ENCODE data around the gene DIDO1.
A peak's percentile ranks its signal among the peaks of the same experiment; 100 is the strongest.

DIDO1 gene

DNA sequence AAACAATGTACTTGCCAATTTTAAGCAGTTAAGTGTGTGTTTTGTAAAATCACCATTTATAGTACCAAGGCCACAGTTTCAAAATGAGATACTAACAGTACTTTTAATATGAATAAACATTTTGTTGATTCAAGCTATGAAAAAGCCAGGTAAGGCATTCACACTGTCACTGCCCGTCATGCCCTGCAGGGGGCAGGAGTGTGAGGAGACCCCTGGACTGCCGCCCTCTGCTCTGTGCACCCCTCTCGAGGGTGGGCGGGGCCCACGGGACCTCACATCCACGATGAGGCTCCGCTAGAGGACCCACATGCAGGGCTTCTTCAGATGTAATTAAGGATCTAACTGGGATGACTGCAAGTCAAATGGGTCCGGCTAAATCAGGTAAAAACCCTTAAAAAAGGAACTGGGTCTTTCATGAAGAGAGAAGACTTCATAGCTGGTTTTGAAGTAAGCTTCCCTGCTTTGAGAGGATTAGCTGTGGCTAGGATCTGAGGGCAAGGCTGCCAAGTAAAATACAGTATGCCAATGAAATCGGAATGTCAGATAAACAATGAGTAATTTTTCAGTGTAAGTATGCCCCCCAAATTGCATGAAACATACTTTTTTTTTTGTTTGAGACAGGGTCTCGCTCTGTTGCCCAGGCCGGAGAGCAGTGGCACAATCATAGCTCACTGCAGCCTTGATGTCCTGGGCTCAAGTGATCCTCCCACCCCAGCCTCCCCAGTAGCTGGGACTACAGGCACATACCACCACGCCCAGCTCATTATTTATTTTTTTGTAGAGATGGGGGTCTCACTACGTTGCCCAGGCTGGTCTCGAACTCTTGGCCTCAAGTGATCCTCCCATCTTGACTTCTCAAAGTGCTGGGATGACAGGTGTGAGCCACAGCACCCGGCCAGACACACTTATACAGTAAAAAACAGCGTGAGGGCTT, 18.7 kb downstream of the DIDO1 start:
- no peak for DNase-seq

DNA sequence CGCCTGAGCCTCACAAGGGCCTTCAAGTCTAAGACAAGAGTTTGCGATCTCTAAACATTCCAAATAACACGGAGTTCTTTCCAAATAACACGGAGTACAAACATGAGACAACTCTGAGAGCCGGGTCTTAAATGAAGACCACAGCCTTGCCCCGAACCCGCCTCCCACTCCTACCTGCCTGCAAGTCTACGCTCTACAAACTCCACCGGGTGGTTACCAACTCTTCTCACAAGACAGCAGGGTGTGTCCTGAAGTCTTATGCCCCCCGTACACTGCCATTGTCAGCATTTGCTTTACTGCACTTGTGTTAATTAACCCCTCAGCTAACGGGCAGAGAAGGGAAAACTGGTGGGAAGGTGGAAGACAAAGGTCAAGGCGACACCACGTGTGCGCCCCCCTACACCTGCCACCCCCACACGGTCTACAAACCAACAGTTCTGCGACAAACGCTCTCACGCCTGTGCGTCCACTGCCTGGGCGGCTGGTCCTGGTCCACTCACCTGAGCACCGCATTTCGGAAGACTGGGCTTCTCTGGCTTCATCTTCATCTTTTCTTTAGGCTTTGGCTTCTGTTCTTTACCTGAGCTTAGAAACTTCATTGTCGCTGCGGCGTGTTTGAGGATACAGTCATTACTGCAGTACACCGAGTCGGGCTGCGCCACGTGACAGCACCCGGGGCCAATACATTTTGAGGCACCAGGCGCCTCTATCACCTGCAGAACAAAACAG, 19.5 kb downstream of the DIDO1 start:
- DNase-seq: no peak

DNA sequence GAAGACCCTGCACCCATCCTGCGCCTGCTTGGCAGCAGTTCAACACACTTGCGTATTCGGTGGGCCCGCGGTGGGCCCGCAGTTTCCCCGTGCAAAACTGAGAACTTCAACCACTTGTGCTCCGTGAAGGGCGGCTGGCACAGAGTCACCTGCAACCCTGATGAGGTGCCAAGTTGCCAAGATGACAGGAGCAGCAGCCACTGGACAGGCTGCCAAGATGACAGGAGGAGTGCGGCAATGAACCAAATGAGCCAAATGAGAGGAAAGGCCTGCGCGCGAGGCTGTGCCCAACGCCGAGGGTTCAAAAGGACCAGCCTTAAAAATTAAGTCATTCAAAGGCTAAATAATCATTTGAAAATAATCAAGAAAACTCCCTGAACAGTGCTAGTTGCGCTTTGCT, 20.1 kb downstream of the DIDO1 start:
- DNase-seq: no peak

DNA sequence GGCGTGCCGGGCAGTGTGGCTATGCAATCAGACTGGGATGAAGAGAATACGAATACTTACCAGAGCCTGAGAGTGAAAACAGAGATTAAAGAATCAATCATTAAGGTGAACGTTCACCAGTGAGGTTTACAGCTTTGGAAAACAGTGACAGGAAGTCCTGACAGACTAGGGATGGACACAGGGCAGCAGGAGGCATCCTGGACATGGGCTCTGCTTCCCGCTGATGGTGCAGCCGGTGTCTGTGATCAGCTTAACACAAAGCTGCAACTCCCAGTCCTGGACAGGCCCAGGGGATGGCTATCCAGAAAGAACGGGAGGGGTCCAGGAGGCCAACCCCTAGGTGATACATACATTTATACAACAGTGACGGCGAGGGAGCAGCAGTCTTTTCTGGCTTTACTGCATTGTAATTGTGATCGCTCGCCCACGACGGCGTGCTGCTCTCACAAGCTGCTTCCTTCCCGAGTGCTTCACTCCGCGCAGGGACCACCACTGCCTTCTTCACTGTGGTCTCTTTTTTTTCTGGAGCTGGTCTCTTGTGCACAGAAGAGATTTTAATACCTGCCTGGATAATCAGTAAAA, 20.7 kb downstream of the DIDO1 start:
- no peak for DNase-seq

DNA sequence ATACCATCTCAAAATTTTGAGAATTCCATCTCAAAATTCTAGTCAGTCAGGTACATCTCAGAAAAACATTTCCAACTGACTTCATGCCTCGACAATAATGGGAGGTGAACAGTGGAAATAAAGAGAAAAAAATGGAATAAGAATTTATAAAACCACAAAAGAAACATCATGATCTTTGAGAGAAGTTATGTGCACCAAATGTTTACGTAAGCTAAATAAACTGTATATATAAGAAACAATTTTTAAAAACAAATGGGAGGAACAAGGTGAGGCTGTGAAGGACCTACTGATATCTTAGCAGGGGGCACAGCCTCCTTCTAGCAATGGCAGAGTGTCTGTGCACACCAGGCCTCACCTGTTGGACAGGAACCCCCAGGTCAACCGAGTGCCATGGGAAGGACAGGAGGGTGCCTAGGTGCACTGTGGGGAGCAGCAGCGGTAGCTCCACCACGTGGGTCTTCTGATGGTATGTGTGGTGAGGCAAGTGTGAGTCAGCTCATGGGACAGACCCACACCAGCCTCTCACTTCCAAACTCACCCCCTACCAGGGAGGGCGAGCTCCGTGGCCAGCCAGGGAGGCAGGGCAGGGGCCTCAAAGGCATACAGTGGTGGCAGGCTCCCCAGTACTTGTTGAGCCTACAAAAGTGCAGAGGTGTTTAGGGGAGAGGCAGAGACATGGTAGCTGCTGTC, 23.2 kb downstream of the DIDO1 start:
- DNase-seq: no peak

DNA sequence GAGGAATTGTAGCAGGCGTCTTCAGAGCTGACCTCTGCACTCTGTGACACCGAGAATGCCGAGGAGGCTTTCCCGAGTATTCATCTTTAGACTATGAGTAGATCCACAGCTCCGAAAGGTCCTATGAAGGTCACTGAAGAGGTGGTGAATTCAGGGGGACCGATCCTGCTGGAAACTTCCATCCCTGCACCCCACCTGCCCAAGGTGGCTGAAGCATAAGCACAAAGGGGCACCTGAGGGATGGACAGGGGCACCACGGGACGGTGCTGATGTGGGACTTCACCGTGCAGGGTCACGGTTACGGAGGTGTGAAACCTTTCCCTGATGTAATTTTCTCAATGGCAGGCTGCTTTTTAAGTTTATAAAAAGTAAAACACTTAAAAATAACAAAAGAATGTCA, 24.4 kb downstream of the DIDO1 start:
- DNase-seq: no peak

DNA sequence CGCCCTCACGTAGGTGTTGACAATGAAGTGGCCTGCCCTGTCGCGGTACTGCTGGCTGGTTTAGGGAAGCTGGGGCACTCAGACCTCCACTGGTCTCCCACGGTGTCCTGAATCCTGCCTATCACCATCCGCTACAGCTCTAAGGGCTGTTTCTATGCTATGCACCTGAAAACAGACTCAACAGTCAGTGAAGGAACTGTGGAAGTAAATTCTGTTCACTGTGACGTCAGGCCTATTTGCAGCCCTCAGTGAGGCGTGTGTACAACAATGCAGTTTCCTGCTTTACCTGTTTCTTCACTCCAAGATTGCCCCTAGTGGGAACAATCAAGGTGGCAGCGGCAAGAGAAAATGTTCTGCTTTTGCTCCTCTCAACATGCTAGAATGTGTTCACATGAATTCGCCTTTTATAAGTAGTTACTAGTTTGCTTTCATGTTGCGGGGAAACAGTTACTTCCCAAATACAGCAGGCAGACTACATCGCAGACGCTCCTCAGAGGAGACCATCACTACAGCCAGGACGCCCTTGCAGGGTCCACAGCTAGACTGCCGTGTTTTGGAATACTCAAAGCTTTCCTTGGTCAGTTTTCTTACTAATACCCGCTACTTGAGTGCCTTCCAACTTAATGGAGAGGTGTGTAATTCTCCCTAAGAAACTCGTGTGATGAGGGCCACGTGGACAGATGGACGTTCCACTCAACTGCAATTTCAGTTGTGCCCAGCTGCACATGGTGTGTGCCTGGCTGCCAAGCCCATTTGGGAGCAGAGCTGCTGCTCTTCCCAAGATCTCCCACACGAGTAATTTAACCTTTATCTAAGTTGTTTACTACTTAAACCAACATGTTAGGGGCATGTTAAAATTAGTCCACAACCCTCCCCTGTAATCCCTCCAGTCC, 25.4 kb downstream of the DIDO1 start:
- no peak for DNase-seq

DNA sequence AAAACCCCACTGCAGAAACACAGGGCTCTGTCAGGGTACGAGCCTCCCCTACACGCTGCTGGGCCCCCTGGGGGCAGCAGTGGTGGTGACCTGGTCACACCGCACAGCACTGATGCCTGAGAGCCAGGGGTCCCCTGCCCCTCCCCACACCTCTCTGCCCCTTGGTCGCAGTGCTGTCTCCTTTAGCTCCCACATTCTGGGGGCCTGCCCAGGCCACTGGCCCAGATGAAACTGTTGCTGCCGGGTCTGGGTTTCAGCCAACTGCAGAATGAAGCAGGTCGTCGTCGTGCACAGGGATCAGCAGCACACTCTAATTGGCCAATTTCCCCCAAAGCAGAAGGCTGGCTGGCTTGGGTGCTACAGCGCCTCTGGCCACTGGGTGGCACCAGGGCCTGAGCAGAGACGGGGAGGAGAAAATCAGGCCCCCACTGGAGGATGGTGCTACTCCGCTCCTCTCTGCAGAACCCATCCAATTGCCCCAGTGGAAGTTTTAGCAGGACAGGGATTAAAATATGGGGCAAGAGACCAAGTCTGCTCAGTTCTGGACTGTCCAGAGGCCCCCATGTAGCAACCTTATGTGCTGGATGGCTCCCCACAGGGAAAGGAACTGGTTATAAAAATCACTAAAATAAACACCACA, 26.1 kb downstream of the DIDO1 start:
- DNase-seq: peak; percentile 40

DNA sequence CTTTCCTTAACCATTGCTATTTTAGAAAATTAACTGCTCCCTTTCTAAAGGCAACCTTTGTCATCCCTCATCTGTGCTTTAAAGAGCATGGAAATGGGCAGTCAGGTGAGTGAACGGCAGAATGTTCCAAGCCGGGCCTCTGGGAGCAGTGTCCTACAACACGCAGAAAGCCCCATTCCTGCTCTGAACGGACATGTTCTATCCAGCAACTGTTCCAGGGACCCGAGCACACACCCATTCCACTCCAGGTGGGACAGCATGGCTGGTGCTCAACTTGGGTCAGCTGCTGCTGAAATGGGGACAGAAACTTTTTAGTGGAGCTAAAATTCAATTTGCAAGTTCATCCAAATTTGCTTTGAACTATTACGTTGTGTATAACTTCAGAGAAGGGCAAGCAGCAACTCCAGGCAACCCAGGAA, 26.7 kb downstream of the DIDO1 start:
- DNase-seq: no peak

DNA sequence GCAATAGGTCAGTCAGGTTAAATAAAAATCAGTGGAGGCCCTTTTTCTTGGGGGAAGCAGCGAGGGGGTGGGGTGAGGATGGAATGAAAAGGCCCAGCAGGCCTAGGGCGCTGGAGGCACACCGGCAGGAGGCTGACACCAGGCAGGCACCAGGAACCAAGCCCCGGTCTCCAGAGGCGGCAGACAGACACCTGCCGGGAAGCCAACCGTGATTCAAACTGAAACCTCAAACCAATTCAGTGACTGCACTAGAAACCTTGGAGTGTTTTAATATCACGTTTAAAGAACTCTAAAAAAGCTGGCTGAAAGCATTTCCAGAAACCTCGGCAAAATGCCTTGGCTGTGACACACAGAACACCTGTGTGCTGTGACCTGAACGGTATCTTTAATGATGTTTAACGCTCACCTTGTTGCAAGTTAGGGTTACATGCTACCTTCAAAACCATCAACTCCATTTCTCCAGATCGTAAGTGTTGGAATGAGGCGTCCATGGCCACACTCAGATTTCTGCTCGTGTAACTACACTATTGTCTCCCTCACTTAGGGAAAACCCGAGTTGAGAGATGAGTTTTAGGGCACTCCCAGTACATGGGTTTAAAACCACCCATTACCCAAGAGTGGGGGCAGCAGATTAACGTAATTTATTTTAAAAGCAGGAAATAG, 27.2 kb downstream of the DIDO1 start:
- no peak for DNase-seq

DNA sequence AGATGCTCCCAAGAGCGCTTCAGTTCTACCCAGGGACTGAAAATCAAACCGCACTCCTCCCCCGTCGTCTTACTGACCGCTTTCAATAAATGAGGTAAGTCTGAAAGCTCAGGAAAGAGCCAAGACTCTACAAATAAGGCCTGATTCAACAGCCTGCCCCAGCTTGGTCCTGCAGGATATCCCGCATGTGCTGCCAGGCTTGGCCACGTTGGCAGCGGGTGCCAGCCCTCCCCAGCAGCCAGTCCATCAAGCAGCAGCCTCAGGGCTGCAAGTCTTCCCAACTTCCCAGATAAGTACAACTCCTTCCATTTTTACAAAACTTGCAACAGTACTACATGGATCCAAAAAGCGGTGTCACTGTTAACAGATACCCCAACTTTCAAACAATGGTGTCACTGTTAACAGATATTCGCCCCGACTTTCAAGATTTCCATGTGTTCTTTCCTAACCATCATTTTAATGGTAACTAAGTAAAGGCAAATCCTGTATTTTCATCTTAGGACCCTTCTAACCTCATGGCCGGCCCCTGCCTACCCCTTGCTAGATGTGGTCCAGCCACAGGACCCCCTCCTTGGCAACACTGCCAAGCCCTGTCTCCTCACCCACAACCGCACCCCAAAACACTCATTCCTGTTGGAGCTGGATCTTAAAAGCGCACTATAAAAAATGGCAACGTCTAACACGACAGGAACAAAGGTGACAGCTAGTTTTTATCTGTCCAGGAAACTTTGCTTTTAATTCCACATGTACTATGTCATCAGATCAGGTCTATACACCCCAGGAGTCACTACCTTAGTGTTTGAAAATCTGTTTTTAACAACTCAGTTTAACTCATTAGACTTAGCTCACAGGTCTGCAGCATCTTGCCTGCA, 28.0 kb downstream of the DIDO1 start:
- no peak for DNase-seq

DNA sequence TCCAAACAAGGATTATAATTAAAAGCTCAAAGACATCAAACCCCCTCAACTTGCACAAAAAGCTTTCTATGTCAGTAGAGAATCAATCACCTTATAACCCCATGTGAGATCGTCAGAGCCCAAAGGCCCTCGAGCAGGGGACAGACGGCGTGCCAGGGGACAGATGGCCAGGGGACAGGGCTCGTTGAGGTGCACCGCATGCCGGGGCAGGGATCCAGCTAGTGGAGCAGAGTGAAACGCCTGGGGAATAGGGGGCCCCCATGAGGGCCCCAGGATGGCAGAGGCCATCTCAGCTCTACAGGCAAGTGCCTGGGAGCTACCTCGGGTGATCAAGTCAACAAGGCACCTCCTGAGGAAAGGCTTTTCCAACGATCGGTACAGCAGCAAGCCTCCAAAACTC, 28.6 kb downstream of the DIDO1 start:
- no peak for DNase-seq

DNA sequence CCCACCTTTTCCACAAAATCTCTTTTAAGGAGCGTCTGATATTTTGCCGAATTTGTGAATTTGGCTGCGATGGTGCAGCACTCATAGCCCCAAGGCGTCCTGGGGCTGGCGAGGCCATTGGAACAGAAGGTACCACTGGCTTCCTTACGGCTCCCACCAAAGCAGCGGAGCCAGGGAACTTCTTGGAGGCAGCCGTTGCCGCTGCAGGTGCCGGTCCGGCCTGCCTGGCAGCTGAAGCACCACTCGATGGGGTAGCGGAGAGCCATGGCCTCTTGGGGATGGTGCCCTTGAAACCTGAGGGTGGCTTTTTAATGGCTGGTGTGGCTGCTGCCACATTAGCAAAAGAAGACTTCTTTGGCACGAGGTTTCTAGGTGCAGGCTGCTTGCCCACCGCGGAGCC, 29.8 kb downstream of the DIDO1 start:
- no peak for DNase-seq

DNA sequence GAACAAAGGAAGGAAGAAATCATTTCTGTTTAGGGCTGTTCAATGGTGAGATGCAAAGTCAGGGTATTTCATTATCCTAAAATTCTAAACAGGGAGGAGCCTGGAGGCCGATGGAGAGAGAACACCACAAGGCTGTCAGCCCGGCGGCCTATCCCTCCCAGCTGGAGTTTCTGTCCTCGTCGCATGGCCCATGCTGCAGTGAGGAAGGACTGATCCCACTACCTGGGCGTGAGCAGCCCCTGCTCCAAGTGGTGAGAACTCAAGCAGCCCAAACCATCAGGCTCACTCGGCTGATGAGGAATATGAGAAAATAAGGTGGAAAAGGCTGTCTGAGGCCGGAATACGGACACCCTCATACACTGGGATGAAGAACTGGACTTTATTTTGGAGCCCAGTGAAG, 30.8 kb downstream of the DIDO1 start:
- DNase-seq: no peak

DNA sequence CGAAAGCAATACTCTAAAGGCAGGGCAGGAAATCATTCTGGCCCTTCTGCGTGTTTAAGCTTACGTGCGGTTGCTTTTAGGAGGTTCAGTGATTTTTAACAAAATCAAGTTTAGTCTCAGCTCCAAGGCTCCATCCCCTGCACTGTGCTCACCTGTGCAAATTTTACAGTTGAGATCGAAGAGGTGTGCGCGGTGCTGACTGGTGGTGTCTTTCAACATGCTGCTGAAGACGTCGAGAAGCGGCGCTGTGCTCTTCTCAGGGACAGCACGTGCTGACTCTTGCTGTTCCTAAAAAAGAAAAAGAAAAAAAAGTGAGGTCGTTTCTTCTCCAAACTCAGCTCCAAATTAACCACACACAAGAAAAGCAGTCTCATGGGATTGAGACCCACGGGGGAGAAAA, 32.0 kb downstream of the DIDO1 start:
- DNase-seq: no peak

DNA sequence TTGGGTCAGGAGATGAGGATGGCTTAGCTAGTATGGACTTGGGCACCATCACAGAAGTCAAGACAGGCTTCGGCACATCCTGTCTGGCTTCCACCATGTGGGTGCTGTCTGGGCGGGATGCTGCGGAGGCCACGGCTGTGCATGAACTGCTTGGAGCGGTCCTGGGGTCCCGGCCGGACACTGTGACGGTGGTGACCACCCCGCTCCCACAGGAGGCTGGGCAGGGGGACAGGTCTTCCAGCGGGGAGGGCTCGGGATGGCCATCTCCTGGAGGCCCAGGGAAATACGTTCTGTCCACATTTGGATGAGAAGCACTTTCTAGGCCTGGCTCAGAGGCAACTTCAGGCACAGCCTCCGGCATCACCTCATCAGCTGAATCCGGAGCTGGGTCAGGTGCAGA, 32.6 kb downstream of the DIDO1 start:
- DNase-seq: no peak

DNA sequence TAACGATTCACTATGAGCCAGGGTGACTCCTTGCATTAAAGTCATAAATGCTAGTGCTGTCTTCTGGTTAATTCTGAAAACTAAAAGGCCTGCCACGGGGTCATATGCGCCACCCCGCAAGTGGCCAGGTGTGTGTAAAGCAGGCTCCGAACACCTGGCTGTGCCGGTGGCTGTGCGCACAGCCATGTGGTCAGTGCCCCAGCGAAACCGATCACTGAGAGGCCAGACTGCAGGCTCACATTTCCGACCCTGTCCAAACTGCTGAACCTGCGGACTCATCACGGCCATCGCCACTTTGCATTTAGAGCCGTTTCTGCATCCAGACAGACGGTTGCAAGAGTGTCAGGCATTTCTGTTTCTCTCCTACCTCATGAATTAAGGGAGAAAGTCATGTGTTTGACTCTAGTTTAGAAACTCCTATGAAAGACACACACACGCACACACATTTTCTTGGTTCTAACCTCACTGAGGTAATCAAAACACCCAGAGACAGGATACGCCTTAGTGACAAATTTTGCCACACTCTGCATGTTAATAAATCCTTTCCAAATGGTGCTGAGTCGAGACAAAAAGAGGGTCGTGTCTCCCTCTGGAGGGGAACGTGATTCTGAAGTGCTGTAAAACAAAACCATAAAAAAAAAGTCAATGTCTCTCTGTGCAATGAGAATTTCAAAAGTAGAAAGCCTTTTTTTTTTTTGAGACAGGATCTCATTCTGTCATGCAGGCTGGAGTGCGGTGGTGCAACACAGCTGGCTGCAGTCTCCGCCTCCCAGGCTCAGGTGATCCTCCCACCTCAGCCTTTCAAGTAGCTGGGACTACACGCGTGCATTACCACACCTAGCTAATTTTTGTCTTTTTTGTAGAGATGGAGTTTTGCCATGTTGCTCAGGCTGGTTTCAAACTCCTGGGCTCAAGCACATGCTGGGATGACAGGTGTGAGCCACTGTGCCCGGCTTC, 33.7 kb downstream of the DIDO1 start:
- DNase-seq: no peak

DNA sequence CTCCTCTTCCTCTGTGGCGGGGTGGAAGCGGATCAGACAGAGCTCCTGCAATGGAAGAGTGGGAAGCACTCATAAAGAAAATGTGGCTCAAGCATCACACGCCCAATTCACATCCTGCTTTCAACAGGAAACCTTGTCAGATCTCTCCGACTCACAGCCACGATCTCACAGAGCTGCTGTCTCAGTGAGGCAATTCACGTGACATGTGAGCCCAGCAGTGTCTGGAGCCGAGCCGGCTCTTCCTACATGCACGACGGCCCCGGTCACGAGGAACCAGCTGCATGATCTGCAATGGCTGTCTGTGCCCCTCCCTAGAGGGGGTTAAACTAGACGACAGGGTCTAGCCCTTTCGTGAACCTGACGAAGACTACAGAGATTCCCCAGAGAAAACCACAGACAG, 35.2 kb downstream of the DIDO1 start:
- no peak for DNase-seq

DNA sequence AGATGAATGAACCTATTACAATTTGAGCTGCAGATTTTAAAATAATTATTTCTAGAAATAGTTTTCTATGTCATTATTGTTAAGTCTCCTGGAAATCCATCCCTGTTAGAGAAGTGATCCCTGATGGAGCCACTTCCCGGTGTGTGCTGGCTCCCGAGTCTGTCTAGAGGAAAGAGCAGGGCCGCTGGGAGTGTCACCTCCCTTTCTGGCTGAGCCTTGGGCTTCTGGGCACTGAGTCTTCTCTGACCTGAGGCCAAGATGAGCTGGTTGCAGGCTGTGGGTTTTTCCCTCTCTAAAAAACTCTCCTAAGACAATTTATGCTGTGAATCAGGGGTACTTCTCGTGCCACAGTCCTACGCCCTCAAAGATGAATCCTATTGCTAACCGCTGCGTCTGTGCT, 35.9 kb downstream of the DIDO1 start:
- no peak for DNase-seq

Data from NCI-H146 (cell line).